RKO (cell line): ENCODE results near the gene DEFB110.

Experiments used
- DNase-seq: peaks from one replicate; pipeline ENCODE4 v3.0.0-alpha.2; 2016; ENCODE audit warnings: low spot score

Gene DEFB110

GRCh38 chr6:50021894-50022293, at the start of gene DEFB110:
DEFB110 (minus strand) TSS chr6:50021994; CDS start chr6:50021935, 59 bp downstream.
- DNase-seq, result no peak

DNA sequence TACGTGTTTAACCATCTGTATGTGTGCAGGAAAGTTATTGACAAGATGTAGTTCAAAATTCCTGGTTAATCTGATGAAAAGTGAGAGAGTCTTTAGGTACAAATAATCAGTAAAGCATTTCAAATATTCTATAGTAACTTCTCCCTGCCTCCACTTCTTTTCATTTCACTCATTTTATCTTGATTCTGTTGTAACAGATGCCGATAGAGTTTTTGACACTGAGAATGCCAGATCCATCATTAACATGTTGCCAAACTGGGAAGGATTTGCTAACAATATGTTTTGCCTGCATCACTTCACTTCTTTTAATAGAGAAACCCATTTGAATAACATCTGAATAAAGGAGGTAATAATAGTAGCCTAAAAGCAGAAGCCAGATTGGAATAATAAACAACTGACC, 48.3 kb upstream of the DEFB110 start:
- no peak for DNase-seq

GRCh38 chr6:50062051-50062450, 40.3 kb upstream of the DEFB110 start:
- DNase-seq, result peak; percentile 20

- DNase-seq, result no peak
These were observed 34.4 kb upstream of the DEFB110 start for GRCh38 chr6:50056242-50056641.

GRCh38 chr6:50049829-50050228, 28.0 kb upstream of the DEFB110 start, which contains the start of gene DEFB112:
DEFB112 (minus strand) TSS chr6:50049929; CDS start chr6:50049869, 60 bp downstream.
- no peak for DNase-seq

- no peak for DNase-seq
These were observed 25.2 kb upstream of the DEFB110 start for GRCh38 chr6:50047026-50047425.

- DNase-seq, result no peak
These were observed 9.2 kb upstream of the DEFB110 start for GRCh38 chr6:50030777-50031562.

DNA sequence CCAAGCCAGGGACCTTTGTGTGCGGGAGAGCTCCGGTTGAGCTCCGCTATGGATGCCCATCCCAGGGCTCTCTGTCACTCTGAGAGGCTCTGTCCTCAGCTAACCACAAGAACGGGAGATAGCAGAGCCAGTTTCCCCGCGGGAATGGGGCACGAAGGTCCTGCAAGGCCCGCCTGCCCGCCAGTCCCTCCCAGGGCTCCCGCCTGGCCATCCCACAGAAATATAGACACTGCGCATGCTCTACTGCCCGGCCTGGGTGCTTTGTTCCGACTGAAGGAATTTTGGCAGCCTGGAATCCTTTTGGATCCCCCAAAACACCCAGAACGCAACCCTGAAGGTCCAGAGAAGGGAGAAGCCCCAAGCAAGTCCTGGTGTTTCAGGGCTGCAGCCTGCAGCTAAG, 8.6 kb upstream of the DEFB110 start:
- no peak for DNase-seq

DNA sequence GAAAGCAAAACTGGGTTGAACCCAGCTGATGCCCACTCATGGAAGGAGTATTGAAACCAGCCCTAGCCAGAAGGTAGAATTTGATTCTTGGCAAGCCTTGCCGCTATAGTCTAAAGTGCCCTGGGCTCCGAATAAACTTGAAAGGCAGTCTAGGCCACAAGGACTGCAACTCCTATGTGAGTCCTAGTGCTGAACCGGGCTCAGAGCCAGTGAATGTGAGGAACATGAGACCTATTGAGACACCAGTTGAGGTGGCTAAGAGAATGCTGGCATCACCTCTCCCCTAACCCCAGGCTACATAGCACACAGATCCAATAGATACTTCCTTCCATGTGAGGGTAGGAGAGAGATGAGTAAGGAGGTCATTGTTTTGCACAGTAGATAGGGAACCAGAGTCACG, 3.5 kb upstream of the DEFB110 start:
- DNase-seq, result no peak

DNA sequence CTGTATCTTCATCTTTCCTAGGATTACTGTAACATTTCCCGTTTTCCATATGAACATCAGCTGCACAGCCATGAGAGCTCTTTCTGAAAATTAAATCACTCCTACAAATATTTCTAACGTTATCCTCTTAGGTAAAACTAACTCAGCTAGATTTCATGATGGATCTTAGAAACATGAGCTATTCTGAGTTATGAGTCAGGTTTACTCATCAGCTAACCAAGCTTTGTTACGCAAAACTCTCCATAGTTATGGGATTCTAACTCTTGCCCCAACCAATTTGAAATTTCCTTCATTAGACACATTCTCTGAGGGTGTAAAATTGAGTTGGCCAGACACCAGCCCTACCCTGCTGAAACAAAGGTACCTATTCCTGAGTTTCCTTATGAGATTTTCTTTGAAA, 14.0 kb downstream of the DEFB110 start:
- DNase-seq, result peak; percentile 64

- no peak for DNase-seq
These were observed 18.7 kb downstream of the DEFB110 start for GRCh38 chr6:50003139-50003538.

- no peak for DNase-seq
These were observed 26.5 kb downstream of the DEFB110 start for GRCh38 chr6:49995278-49995677.

- DNase-seq, result no peak
These were observed 32.9 kb downstream of the DEFB110 start for GRCh38 chr6:49988900-49989299.

- DNase-seq, result no peak
These were observed 34.0 kb downstream of the DEFB110 start for GRCh38 chr6:49987749-49988148.

- DNase-seq, result no peak
These were observed 35.2 kb downstream of the DEFB110 start for GRCh38 chr6:49986551-49986950.

DNA sequence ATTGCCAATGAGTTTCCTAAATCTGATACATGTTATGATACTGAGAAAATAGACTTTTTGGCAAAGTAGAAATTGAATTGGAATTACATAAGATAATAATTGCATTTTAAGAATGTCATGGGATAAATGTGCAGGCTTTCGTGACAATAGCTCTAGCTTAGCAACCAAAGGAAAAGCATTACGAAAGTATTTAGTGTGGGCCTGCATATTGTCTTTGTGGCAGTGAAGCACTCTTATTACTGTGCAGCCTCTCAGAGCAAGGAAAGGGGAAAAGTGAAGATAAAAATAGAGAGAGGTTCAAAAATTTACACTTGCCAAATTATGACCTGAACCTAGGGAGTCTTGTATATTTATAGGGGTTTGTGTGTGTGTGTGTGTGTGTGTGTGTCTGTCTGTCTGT, 39.7 kb downstream of the DEFB110 start:
- DNase-seq, result no peak

DNA sequence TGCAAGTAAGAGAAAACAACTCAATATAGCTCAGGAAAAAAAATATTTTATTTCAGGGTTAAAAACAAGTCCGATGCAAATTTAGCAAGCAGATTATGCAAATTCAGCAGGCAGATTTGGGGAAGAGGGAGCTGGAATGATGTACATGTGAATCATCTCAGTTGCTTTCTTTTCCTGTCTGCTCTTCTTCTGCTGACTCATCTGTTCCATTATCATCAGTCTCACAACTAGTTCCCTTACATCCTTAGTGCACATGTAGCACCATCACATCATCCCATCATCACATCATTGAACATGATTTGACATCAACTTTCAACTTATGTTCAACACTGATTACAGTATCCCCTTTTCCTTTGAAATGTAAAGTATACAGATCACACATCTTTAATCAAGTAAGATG, 40.9 kb downstream of the DEFB110 start:
- peak; percentile 47 for DNase-seq

- DNase-seq, result no peak
These were observed 42.2 kb downstream of the DEFB110 start for GRCh38 chr6:49979584-49979983.

DNA sequence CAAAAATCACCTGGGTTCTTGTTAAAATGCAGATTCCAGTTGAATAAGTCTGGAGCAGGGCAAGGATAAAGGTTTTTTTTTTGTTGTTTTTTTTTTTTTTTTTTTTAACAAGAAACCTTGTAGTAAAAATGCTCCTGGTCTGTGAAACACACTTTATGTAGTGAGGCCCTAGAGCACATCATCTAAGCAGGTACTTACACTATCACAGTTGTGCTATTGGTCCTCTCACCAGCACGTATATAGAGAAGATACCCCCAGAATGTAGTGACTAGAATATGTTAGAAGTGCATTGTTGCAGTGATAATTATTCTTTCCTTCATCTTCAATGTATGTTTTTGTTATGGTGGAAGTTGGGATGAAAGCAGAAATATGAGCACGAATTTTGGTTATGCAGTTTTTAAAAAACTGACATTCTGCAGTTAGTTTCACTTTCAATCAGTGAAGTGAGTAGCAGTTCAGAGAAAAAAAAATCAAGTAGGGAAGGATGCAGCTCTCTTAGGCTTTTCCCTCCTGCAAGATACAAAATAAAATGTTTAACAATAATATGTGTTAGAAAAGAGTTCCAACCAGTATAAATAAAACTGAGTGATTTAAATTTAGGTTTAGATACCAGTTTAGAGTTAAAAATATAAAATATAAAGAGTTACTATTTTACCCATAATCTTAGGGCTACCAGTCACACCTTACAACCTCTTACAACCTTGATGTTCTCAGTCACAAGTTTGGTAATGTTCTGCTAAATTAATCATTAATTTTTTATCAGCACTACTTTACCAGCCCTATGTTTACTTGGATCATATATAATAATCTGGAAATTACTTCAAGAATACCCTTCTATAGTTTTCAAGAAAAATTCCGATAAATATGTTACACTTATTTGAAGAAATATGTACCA, 43.2 kb downstream of the DEFB110 start:
- DNase-seq, result no peak

GRCh38 chr6:49969605-49970004, 52.2 kb downstream of the DEFB110 start, which contains the start of gene DEFB113:
DEFB113 (minus strand) TSS chr6:49969625; CDS start chr6:49969625, 0 bp downstream.
- no peak for DNase-seq
